ENCODE data around the gene ALOX5AP.

GRCh38 chr13:30762643-30763042 is 27.3 kb downstream of the ALOX5AP start:
- TF ChIP-seq, protein P1, sequence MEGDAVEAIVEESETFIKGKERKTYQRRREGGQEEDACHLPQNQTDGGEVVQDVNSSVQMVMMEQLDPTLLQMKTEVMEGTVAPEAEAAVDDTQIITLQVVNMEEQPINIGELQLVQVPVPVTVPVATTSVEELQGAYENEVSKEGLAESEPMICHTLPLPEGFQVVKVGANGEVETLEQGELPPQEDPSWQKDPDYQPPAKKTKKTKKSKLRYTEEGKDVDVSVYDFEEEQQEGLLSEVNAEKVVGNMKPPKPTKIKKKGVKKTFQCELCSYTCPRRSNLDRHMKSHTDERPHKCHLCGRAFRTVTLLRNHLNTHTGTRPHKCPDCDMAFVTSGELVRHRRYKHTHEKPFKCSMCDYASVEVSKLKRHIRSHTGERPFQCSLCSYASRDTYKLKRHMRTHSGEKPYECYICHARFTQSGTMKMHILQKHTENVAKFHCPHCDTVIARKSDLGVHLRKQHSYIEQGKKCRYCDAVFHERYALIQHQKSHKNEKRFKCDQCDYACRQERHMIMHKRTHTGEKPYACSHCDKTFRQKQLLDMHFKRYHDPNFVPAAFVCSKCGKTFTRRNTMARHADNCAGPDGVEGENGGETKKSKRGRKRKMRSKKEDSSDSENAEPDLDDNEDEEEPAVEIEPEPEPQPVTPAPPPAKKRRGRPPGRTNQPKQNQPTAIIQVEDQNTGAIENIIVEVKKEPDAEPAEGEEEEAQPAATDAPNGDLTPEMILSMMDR (IDR thresholded peaks at IDR 0.05; ENCODE audit: insufficient read depth, low read length): no peak
- no peak for TF ChIP-seq POLR2AphosphoS5 (IDR thresholded peaks at IDR 0.05; ENCODE audit: low read depth)
